GM04504 (cell line): Measurements from ENCODE around the gene CLDN16.

Experiments used
- DNase-seq: peaks from one replicate; pipeline ENCODE4 v3.0.0-alpha.2; 2012; ENCODE audit warnings: low read depth

CLDN16 gene

GRCh38 chr3:190380184-190380583 lies 7.8 kb upstream of the CLDN16 start:
- DNase-seq, result no peak

GRCh38 chr3:190381441-190381840 lies 6.5 kb upstream of the CLDN16 start:
- DNase-seq, result no peak

GRCh38 chr3:190382082-190382481 lies 5.9 kb upstream of the CLDN16 start:
- DNase-seq, result peak; percentile 42

GRCh38 chr3:190384309-190384756 lies 3.6 kb upstream of the CLDN16 start:
- peak; percentile 12 for DNase-seq

- DNase-seq, result peak; percentile 86
Observed at GRCh38 chr3:190385731-190386688, 2.0 kb upstream of the CLDN16 start.

GRCh38 chr3:190388703-190389102 lies 740 bp downstream of the CLDN16 start:
- DNase-seq, result no peak

- no peak for DNase-seq
Observed at GRCh38 chr3:190396001-190396400, 8.0 kb downstream of the CLDN16 start.

- no peak for DNase-seq
Observed at GRCh38 chr3:190397889-190398288, 9.9 kb downstream of the CLDN16 start.

GRCh38 chr3:190399677-190400076 lies 11.7 kb downstream of the CLDN16 start:
- no peak for DNase-seq

- DNase-seq, result no peak
Observed at GRCh38 chr3:190401963-190402362, 14.0 kb downstream of the CLDN16 start.

- no peak for DNase-seq
Observed at GRCh38 chr3:190404715-190405114, 16.8 kb downstream of the CLDN16 start.

- DNase-seq, result no peak
Observed at GRCh38 chr3:190414297-190414696, 26.3 kb downstream of the CLDN16 start.

GRCh38 chr3:190424108-190424477 lies 36.1 kb downstream of the CLDN16 start:
- no peak for DNase-seq

GRCh38 chr3:190424478-190425439 lies 36.8 kb downstream of the CLDN16 start:
- DNase-seq, result peak; percentile 44

GRCh38 chr3:190425833-190426232 lies 37.9 kb downstream of the CLDN16 start:
- DNase-seq, result no peak

- DNase-seq, result no peak
Observed at GRCh38 chr3:190426806-190427507, 39.0 kb downstream of the CLDN16 start.

GRCh38 chr3:190429681-190430080 lies 41.7 kb downstream of the CLDN16 start:
- peak; percentile 10 for DNase-seq

- no peak for DNase-seq
Observed at GRCh38 chr3:190430906-190431305, 42.9 kb downstream of the CLDN16 start.

GRCh38 chr3:190432216-190432615 lies 44.3 kb downstream of the CLDN16 start:
- DNase-seq, result peak; percentile 10

GRCh38 chr3:190433626-190434025 lies 45.7 kb downstream of the CLDN16 start:
- DNase-seq, result no peak

GRCh38 chr3:190435618-190436017 lies 47.7 kb downstream of the CLDN16 start:
- no peak for DNase-seq

GRCh38 chr3:190436331-190436730 lies 48.4 kb downstream of the CLDN16 start:
- no peak for DNase-seq
